ENCODE results near the gene SPAM1. TPM values are rescaled to one million over a fixed set of nuclear protein-coding genes. Genes with fewer than 3 reads are reported as not detected.

The SPAM1 gene
- total and polyA plus RNA-seq, 8 donors = not detected

DNA sequence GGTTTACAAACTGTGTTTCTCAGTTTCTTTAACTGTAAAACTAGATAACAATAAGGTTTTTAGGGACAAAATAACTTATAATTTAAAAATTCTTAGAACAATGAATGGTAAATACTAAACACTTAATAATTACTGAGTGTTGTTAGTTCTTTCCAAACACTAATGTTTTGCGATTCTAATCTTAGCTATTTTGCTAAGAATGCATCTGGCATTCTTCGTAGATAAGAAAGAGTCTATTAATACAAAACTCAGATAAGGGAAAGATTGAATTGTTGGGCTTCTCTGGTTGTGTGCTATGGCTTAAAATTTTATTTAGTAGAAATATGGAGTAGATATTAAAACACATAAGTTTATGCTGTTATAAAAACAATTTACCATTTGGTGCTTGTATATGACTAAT, 62.4 kb downstream of the SPAM1 start:
- no peak for DNase-seq
- Histone ChIP-seq H3K4me3 (no peak overlapping the region), H3K27me3 (no peaks in the 10 kb centered on the region), H3K36me3 (no peaks in the 10 kb centered on the region), H3K4me1 (no peaks in the 10 kb centered on the region), H3K27ac (no peak overlapping the region), H3K9me3 (peaks cover 0 to 2% of the 10 kb centered on the region in 2 donors)
- intact Hi-C loops (cut with DNase I) = no loop called here
- no peak for ATAC-seq
- TF ChIP-seq, protein P1, sequence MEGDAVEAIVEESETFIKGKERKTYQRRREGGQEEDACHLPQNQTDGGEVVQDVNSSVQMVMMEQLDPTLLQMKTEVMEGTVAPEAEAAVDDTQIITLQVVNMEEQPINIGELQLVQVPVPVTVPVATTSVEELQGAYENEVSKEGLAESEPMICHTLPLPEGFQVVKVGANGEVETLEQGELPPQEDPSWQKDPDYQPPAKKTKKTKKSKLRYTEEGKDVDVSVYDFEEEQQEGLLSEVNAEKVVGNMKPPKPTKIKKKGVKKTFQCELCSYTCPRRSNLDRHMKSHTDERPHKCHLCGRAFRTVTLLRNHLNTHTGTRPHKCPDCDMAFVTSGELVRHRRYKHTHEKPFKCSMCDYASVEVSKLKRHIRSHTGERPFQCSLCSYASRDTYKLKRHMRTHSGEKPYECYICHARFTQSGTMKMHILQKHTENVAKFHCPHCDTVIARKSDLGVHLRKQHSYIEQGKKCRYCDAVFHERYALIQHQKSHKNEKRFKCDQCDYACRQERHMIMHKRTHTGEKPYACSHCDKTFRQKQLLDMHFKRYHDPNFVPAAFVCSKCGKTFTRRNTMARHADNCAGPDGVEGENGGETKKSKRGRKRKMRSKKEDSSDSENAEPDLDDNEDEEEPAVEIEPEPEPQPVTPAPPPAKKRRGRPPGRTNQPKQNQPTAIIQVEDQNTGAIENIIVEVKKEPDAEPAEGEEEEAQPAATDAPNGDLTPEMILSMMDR (IDR thresholded peaks at IDR 0.05) = no peak

- ATAC-seq = no peak
- H3K4me3 ChIP-seq = no peak overlapping the region
- no peaks in the 10 kb centered on the region for H3K27me3 ChIP-seq
- no peak for DNase-seq
- no peaks in the 10 kb centered on the region for H3K36me3 ChIP-seq
- intact Hi-C loops (cut with DNase I) = no loop called here
- TF ChIP-seq, protein P1 (IDR thresholded peaks at IDR 0.05) = no peak
- no peak overlapping the region for H3K27ac ChIP-seq
- peaks cover 0 to 4% of the 10 kb centered on the region in 2 donors for H3K9me3 ChIP-seq
- H3K4me1 ChIP-seq = no peaks in the 10 kb centered on the region
These were observed 68.0 kb downstream of the SPAM1 start for GRCh38 chr7:123992913-123993518.

- intact Hi-C loops (cut with DNase I) = no loop called here
- H3K4me1 ChIP-seq = no peaks in the 10 kb centered on the region
- ATAC-seq (no peak), DNase-seq (peak in 2 of 4 donors; percentile 9 to 16)
- no peak overlapping the region for H3K4me3 ChIP-seq
- no peaks in the 10 kb centered on the region for H3K36me3 ChIP-seq
- TF ChIP-seq, protein P1 (IDR thresholded peaks at IDR 0.05) = no peak
- H3K9me3 ChIP-seq = peaks cover 0 to 4% of the 10 kb centered on the region in 2 donors
- no peaks in the 10 kb centered on the region for H3K27me3 ChIP-seq
- no peak overlapping the region for H3K27ac ChIP-seq
These were observed 69.0 kb downstream of the SPAM1 start for GRCh38 chr7:123993996-123994395.

DNA sequence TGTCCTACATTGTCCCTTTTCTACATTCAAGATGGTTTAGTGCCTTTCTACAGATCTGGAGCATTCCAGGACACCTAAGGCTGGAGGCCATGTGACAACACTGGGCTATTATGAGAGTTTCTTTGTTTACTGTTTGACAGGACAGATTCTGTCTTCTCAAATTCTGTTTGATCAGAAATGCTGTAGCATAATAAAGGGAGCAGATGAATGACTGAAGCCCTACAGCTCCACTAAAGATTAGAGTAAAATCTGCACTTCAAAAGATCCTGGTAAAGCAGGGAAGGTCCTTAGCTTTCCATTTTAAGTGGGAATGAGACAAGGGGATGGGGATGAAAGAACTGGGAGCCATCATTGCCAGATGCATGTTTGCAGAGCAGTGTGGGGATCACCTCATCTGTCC, 69.4 kb downstream of the SPAM1 start:
- H3K4me3 ChIP-seq = no peak overlapping the region
- H3K4me1 ChIP-seq = no peaks in the 10 kb centered on the region
- TF ChIP-seq, protein P1 (IDR thresholded peaks at IDR 0.05) = no peak
- H3K9me3 ChIP-seq = peaks cover 0 to 4% of the 10 kb centered on the region in 2 donors
- H3K36me3 ChIP-seq = no peaks in the 10 kb centered on the region
- no peaks in the 10 kb centered on the region for H3K27me3 ChIP-seq
- intact Hi-C loops (cut with DNase I) = no loop called here
- no peak for DNase-seq
- H3K27ac ChIP-seq = no peak overlapping the region
- ATAC-seq = no peak

- H3K4me1 ChIP-seq = no peaks in the 10 kb centered on the region
- H3K4me3 ChIP-seq = no peak overlapping the region
- ATAC-seq (no peak), DNase-seq (no peak)
- H3K27me3 ChIP-seq = no peaks in the 10 kb centered on the region
- intact Hi-C loops (cut with DNase I) = no loop called here
- H3K36me3 ChIP-seq = no peaks in the 10 kb centered on the region
- peaks cover 0 to 4% of the 10 kb centered on the region in 2 donors for H3K9me3 ChIP-seq
- no peak overlapping the region for H3K27ac ChIP-seq
- TF ChIP-seq, protein P1 (IDR thresholded peaks at IDR 0.05) = no peak
These were observed 70.7 kb downstream of the SPAM1 start for GRCh38 chr7:123995617-123996326.
